Neutrophil (primary cell): ENCODE results near the gene SLC2A9.

ENCODE experiments used
- H3K27ac ChIP-seq: fragments of 200-600 bp; sonication (generic); 2 replicates; pipeline ENCODE4 v1.5.1; 2016; ENCODE audit warnings: mild to moderate bottlenecking, moderate library complexity
- H3K27me3 ChIP-seq: fragments of 200-600 bp; sonication (generic); 2 replicates; pipeline ENCODE4 v1.6.0; 2016; ENCODE audit warnings: mild to moderate bottlenecking
- H3K36me3 ChIP-seq: fragments of 200-600 bp; sonication (generic); 2 replicates; pipeline ENCODE4 v1.5.1; 2017
- H3K4me1 ChIP-seq, 2 experiments: fragments of 200-600 bp in 1 of 2; sonication (generic) in 1 of 2; 1 replicate in 1 of 2; 2 replicates in 1 of 2; pipeline versions ENCODE4 v1.5.1 to v1.6.1; 2013 to 2016; ENCODE audit warnings: low read depth in 1 of 2, low read length in 1 of 2, mild to moderate bottlenecking in 1 of 2, moderate library complexity in 1 of 2; ENCODE audit not compliant: control insufficient read depth in 1 of 2, insufficient read depth in 1 of 2
- H3K4me3 ChIP-seq, 2 experiments: fragments of 200-600 bp in 1 of 2; sonication (generic) in 1 of 2; 1 replicate in 1 of 2; 2 replicates in 1 of 2; pipeline ENCODE4 v1.5.1; 2013 to 2016; ENCODE audit warnings: low read depth in 1 of 2, low read length in 1 of 2, mild to moderate bottlenecking in 1 of 2, moderate library complexity in 1 of 2
- H3K9me3 ChIP-seq: fragments of 200-600 bp; sonication (generic); 2 replicates; pipeline ENCODE4 v1.5.1; 2016
- CTCF ChIP-seq: fragments of 200-600 bp; sonication (generic); IDR thresholded peaks from 2 replicates; pipeline ENCODE4 v1.5.1; 2016; ENCODE audit warnings: antibody characterized with exemption

SLC2A9 gene

GRCh38 chr4:9968472-9968871, 52.8 kb downstream of the SLC2A9 start:
- TF ChIP-seq CTCF, result no peak
- no peaks in the 10 kb centered on the region for H3K27me3 ChIP-seq
- H3K9me3 ChIP-seq, result no peaks in the 10 kb centered on the region
- H3K27ac ChIP-seq, result no peak overlapping the region
- H3K4me3 ChIP-seq, result no peak overlapping the region
- H3K4me1 ChIP-seq, result no peaks in the 10 kb centered on the region
- no peaks in the 10 kb centered on the region for H3K36me3 ChIP-seq

- H3K4me1 ChIP-seq, result no peaks in the 10 kb centered on the region
- H3K9me3 ChIP-seq, result no peaks in the 10 kb centered on the region
- H3K36me3 ChIP-seq, result no peaks in the 10 kb centered on the region
- no peaks in the 10 kb centered on the region for H3K27me3 ChIP-seq
- no peak overlapping the region for H3K27ac ChIP-seq
- no peak overlapping the region for H3K4me3 ChIP-seq
- TF ChIP-seq CTCF, result no peak
Observed at GRCh38 chr4:9964879-9965278, 56.4 kb downstream of the SLC2A9 start.

GRCh38 chr4:9963328-9963727, 58.0 kb downstream of the SLC2A9 start:
- Histone ChIP-seq H3K27me3 (no peaks in the 10 kb centered on the region), H3K9me3 (no peaks in the 10 kb centered on the region), H3K4me3 (no peak overlapping the region), H3K27ac (no peak overlapping the region), H3K36me3 (no peaks in the 10 kb centered on the region), H3K4me1 (no peaks in the 10 kb centered on the region)
- TF ChIP-seq CTCF, result no peak

GRCh38 chr4:9962611-9963314, 58.5 kb downstream of the SLC2A9 start:
- H3K4me3 ChIP-seq, result no peak overlapping the region
- no peaks in the 10 kb centered on the region for H3K36me3 ChIP-seq
- no peaks in the 10 kb centered on the region for H3K27me3 ChIP-seq
- no peaks in the 10 kb centered on the region for H3K9me3 ChIP-seq
- no peak overlapping the region for H3K27ac ChIP-seq
- no peak for TF ChIP-seq CTCF
- H3K4me1 ChIP-seq, result no peaks in the 10 kb centered on the region

- no peaks in the 10 kb centered on the region for H3K27me3 ChIP-seq
- no peak overlapping the region for H3K4me3 ChIP-seq
- H3K36me3 ChIP-seq, result no peaks in the 10 kb centered on the region
- no peak overlapping the region for H3K27ac ChIP-seq
- no peaks in the 10 kb centered on the region for H3K4me1 ChIP-seq
- H3K9me3 ChIP-seq, result no peaks in the 10 kb centered on the region
- TF ChIP-seq CTCF, result no peak
Observed at GRCh38 chr4:9954468-9954867, 66.8 kb downstream of the SLC2A9 start.
